GM13977 (cell line): Measurements from ENCODE around the gene EBNA1BP2.

Source experiments
- DNase-seq: peaks from one replicate; pipeline ENCODE4 v3.0.0; 2012; ENCODE audit warnings: low spot score
- CTCF ChIP-seq: IDR thresholded peaks from 2 replicates; pipeline ENCODE4 v1.5.1; 2012; ENCODE audit warnings: mild to moderate bottlenecking, control low read depth; ENCODE audit not compliant: insufficient read depth; ENCODE audit errors: extremely low read depth, missing control alignments
- in situ Hi-C: fragments of 300-500 bp; cut with MboI; formaldehyde crosslinking; loops from one replicate; pipeline ENCODE4 v1.12.0; 2022; ENCODE audit warnings: low sequenced_read_pairs, low pct_unique_long_range_greater_than_20kb, mixed read lengths, inconsistent platforms; ENCODE audit not compliant: unreplicated experiment

Gene EBNA1BP2

GRCh38 chr1:43197343-43198127, 25.4 kb upstream of the EBNA1BP2 start:
- DNase-seq: no peak
- in situ Hi-C loops: no loop called here
- TF ChIP-seq CTCF: no peak

- no peak for TF ChIP-seq CTCF
- in situ Hi-C loops: no loop called here
- no peak for DNase-seq
Observed at GRCh38 chr1:43194509-43194908, 22.4 kb upstream of the EBNA1BP2 start.

- DNase-seq: no peak
- in situ Hi-C loops: no loop called here
Observed at GRCh38 chr1:43188106-43188505, 16.0 kb upstream of the EBNA1BP2 start.

GRCh38 chr1:43184995-43185394, 12.9 kb upstream of the EBNA1BP2 start:
- in situ Hi-C loops: no loop called here
- DNase-seq: no peak
- no peak for TF ChIP-seq CTCF

More at GRCh38 chr1:43188106-43188505, 16.0 kb upstream of the EBNA1BP2 start:
- TF ChIP-seq CTCF: no peak

- DNase-seq: no peak
- in situ Hi-C loops: no loop called here
- TF ChIP-seq CTCF: no peak
Observed at GRCh38 chr1:43184388-43184787, 12.3 kb upstream of the EBNA1BP2 start.

GRCh38 chr1:43177691-43178090, 5.6 kb upstream of the EBNA1BP2 start:
- TF ChIP-seq CTCF: no peak
- no peak for DNase-seq
- in situ Hi-C loops: no loop called here

- in situ Hi-C loops: no loop called here
- TF ChIP-seq CTCF: no peak
Observed at GRCh38 chr1:43174873-43175272, 2.8 kb upstream of the EBNA1BP2 start.

More at GRCh38 chr1:43174873-43175272, 2.8 kb upstream of the EBNA1BP2 start:
- DNase-seq: no peak
